Measurements from ENCODE around the gene NAV2. TPM values are rescaled to one million over a fixed set of nuclear protein-coding genes. Genes with fewer than 3 reads are reported as not detected.
A peak's percentile ranks its signal among the peaks of the same experiment; 100 is the strongest.

NAV2 gene
- total and polyA plus RNA-seq, 2 donors from 2014 or later: 5.9 to 37.7 TPM

- intact Hi-C loops (cut with DNase I): no loop called here
- Histone ChIP-seq H3K9ac (ENCODE audit: low read length in 3 of 3) (no peak overlapping the region), H3K27ac (ENCODE audit: low read depth in 2 of 2, low read length in 2 of 2) (no peak overlapping the region), H3K4me1 (ENCODE audit: control insufficient read depth in 2 of 3, insufficient read depth in 2 of 3, low read depth in 1 of 3, low read length in 3 of 3) (no peaks in the 10 kb centered on the region), H3K4me3 (ENCODE audit: low read length in 3 of 3) (no peak overlapping the region), H3K27me3 (ENCODE audit: control insufficient read depth, insufficient read depth, low read length) (no peaks in the 10 kb centered on the region), H3K9me3 (ENCODE audit: control insufficient read depth in 2 of 3, insufficient read depth in 1 of 3, low read length in 3 of 3) (no peaks in the 10 kb centered on the region), H3K36me3 (ENCODE audit: control insufficient read depth in 2 of 3, insufficient read depth in 3 of 3, low read length in 3 of 3) (no peaks in the 10 kb centered on the region)
- TF ChIP-seq CTCF (IDR thresholded peaks at IDR 0.05; ENCODE audit: borderline replicate concordance, extremely low read depth, insufficient read depth): no peak
- FAIRE-seq: no peak
- DNase-seq: no peak
Measured at GRCh38 chr11:19929147-19929546, 216.5 kb downstream of the NAV2 start.

- intact Hi-C loops (cut with DNase I): no loop called here
- DNase-seq: no peak
- no peak overlapping the region for H3K27ac ChIP-seq (ENCODE audit: low read depth in 2 of 2, low read length in 2 of 2)
- FAIRE-seq: no peak
- H3K27me3 ChIP-seq (ENCODE audit: control insufficient read depth, insufficient read depth, low read length): no peaks in the 10 kb centered on the region
- no peaks in the 10 kb centered on the region for H3K4me1 ChIP-seq (ENCODE audit: control insufficient read depth in 2 of 3, insufficient read depth in 2 of 3, low read depth in 1 of 3, low read length in 3 of 3)
- no peaks in the 10 kb centered on the region for H3K9me3 ChIP-seq (ENCODE audit: control insufficient read depth in 2 of 3, insufficient read depth in 1 of 3, low read length in 3 of 3)
- no peak overlapping the region for H3K4me3 ChIP-seq (ENCODE audit: low read length in 3 of 3)
- no peak overlapping the region for H3K9ac ChIP-seq (ENCODE audit: low read length in 3 of 3)
- H3K36me3 ChIP-seq (ENCODE audit: control insufficient read depth in 2 of 3, insufficient read depth in 3 of 3, low read length in 3 of 3): no peaks in the 10 kb centered on the region
- no peak for TF ChIP-seq CTCF (IDR thresholded peaks at IDR 0.05; ENCODE audit: borderline replicate concordance, extremely low read depth, insufficient read depth)
Measured at GRCh38 chr11:19929655-19930054, 217.0 kb downstream of the NAV2 start.

DNA sequence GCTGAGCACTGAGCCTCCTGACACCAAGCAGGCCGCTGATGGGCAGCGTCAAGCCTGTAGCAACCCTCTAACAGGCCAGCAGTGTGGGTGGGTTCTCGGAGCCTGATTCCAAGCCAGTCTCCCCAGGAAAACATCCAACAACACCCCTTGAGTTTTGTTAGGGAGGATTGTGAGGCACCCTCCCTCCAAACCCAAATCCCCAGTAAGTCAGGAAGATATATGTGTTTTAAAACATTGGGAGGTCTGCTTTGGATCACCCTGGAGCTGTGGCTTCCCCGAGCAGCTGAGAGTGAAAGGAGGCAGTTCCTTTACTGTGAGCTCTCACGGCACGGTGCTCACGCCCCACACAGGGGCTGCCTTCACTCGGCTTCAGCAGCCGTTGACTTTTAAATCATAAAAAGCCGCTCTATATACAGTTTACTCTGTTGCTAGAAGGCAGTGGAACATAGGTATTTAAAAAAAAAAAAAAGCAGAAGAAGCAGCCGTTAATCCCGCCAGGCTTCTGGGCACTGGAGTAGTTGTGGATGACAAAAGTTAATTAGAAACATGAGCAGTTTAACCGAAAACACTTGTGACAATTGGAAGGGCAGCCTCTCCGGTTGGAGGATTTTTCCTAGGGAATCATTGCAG lies 218.6 kb downstream of the NAV2 start:
- peak in 4 of 5 donors; percentile 31 to 76 (median 57) for DNase-seq

More for the DNA sequence above, 218.6 kb downstream of the NAV2 start:
- no peaks in the 10 kb centered on the region for H3K4me1 ChIP-seq (ENCODE audit: control insufficient read depth in 2 of 3, insufficient read depth in 2 of 3, low read depth in 1 of 3, low read length in 3 of 3)
- H3K27me3 ChIP-seq (ENCODE audit: control insufficient read depth, insufficient read depth, low read length): no peaks in the 10 kb centered on the region
- no peaks in the 10 kb centered on the region for H3K36me3 ChIP-seq (ENCODE audit: control insufficient read depth in 2 of 3, insufficient read depth in 3 of 3, low read length in 3 of 3)
- no peak for TF ChIP-seq CTCF (IDR thresholded peaks at IDR 0.05; ENCODE audit: borderline replicate concordance, extremely low read depth, insufficient read depth)
- no peaks in the 10 kb centered on the region for H3K9me3 ChIP-seq (ENCODE audit: control insufficient read depth in 2 of 3, insufficient read depth in 1 of 3, low read length in 3 of 3)
- no peak overlapping the region for H3K4me3 ChIP-seq (ENCODE audit: low read length in 3 of 3)
- H3K9ac ChIP-seq (ENCODE audit: low read length in 3 of 3): no peak overlapping the region
- no peak overlapping the region for H3K27ac ChIP-seq (ENCODE audit: low read depth in 2 of 2, low read length in 2 of 2)
- intact Hi-C loops (cut with DNase I): no loop called here
- no peak for FAIRE-seq

Data from kidney (tissue), 14 donors.